GM11168 (cell line): ENCODE results near the gene ENOX2.

ENCODE experiments used
- in situ Hi-C: fragments of 300-500 bp; cut with MboI; formaldehyde crosslinking; loops from one replicate; pipeline ENCODE4 v1.12.0; 2022; ENCODE audit warnings: low sequenced_read_pairs; ENCODE audit not compliant: unreplicated experiment

Gene ENOX2

GRCh38 chrX:130885996-130886395 is 17.0 kb downstream of the ENOX2 start:
- in situ Hi-C loops, result no loop called here

- in situ Hi-C loops, result no loop called here
Measured at GRCh38 chrX:130885508-130885907, 17.5 kb downstream of the ENOX2 start.

- in situ Hi-C loops, result no loop called here
Measured at GRCh38 chrX:130884627-130885026, 18.4 kb downstream of the ENOX2 start.

GRCh38 chrX:130879869-130880268 is 23.1 kb downstream of the ENOX2 start:
- in situ Hi-C loops, result no loop called here

GRCh38 chrX:130878350-130879341 is 24.4 kb downstream of the ENOX2 start:
- in situ Hi-C loops, result no loop called here

GRCh38 chrX:130877892-130878341 is 25.1 kb downstream of the ENOX2 start:
- in situ Hi-C loops, result no loop called here

- in situ Hi-C loops, result no loop called here
Measured at GRCh38 chrX:130876226-130876625, 26.8 kb downstream of the ENOX2 start.

- in situ Hi-C loops, result no loop called here
Measured at GRCh38 chrX:130874751-130875150, 28.3 kb downstream of the ENOX2 start.

- in situ Hi-C loops, result no loop called here
Measured at GRCh38 chrX:130869239-130869638, 33.8 kb downstream of the ENOX2 start.

GRCh38 chrX:130861462-130861861 is 41.5 kb downstream of the ENOX2 start:
- in situ Hi-C loops, result no loop called here

- in situ Hi-C loops, result no loop called here
Measured at GRCh38 chrX:130857207-130857606, 45.8 kb downstream of the ENOX2 start.

- in situ Hi-C loops, result no loop called here
Measured at GRCh38 chrX:130851569-130851968, 51.4 kb downstream of the ENOX2 start.

GRCh38 chrX:130848763-130849162 is 54.2 kb downstream of the ENOX2 start:
- in situ Hi-C loops, result no loop called here

GRCh38 chrX:130846746-130847145 is 56.3 kb downstream of the ENOX2 start:
- in situ Hi-C loops, result no loop called here

- in situ Hi-C loops, result no loop called here
Measured at GRCh38 chrX:130841776-130842175, 61.2 kb downstream of the ENOX2 start.

GRCh38 chrX:130840345-130840744 is 62.7 kb downstream of the ENOX2 start:
- in situ Hi-C loops, result no loop called here

- in situ Hi-C loops, result no loop called here
Measured at GRCh38 chrX:130836447-130836846, 66.6 kb downstream of the ENOX2 start.

GRCh38 chrX:130834830-130835229 is 68.2 kb downstream of the ENOX2 start:
- in situ Hi-C loops, result no loop called here

- in situ Hi-C loops, result no loop called here
Measured at GRCh38 chrX:130834149-130834548, 68.9 kb downstream of the ENOX2 start.

GRCh38 chrX:130831347-130831722 is 71.7 kb downstream of the ENOX2 start:
- in situ Hi-C loops, result no loop called here

GRCh38 chrX:130830599-130831346 is 72.2 kb downstream of the ENOX2 start:
- in situ Hi-C loops, result no loop called here
